HEK293 (cell line): ENCODE results near the gene CTBP2.

Experiments
- CTCF ChIA-PET: fragments of 350-600 bp; formaldehyde crosslinking; extraction: SDS; loops from one replicate; lab custom pipeline; 2021; ENCODE audit warnings: antibody characterized with exemption; lab: Yijun Ruan, JAX
- POLR2A ChIA-PET: fragments of 300-600 bp; formaldehyde crosslinking; extraction: SDS; loops from one replicate; lab custom pipeline; 2020; ENCODE audit warnings: antibody characterized with exemption, inconsistent platforms; lab: Yijun Ruan, JAX
- H3K27ac ChIP-seq: fragments of 200-500 bp; sonication (Bioruptor generic); 2 replicates; pipeline ENCODE4 v1.5.1; 2014; ENCODE audit warnings: low read depth, low read length, control low read depth, inconsistent platforms; ENCODE audit errors: extremely low read depth
- H3K36me3 ChIP-seq, 2 experiments: fragments of 200-500 bp in 1 of 2; sonication (Bioruptor generic) in 1 of 2; 1 replicate in 1 of 2; 2 replicates in 1 of 2; pipeline ENCODE4 v1.5.1; 2014 to 2017; ENCODE audit warnings: inconsistent platforms in 2 of 2, low read length in 2 of 2; ENCODE audit not compliant: control insufficient read depth in 2 of 2, insufficient read depth in 1 of 2
- H3K4me1 ChIP-seq: fragments of 200-500 bp; sonication (Bioruptor generic); 2 replicates; pipeline ENCODE4 v1.5.1; 2014; ENCODE audit warnings: mild to moderate bottlenecking, low read length, inconsistent platforms; ENCODE audit not compliant: control insufficient read depth, insufficient read depth
- H3K4me3 ChIP-seq: 2 replicates; pipeline ENCODE4 v1.5.1; 2011; ENCODE audit warnings: low read depth, mild to moderate bottlenecking, control low read depth, low read length, moderate library complexity
- H3K9me3 ChIP-seq: fragments of 200-500 bp; sonication (Bioruptor generic); 2 replicates; pipeline ENCODE4 v1.5.1; 2014; ENCODE audit warnings: low read depth, low read length, inconsistent platforms; ENCODE audit not compliant: control insufficient read depth, insufficient read depth
- GFI1B ChIP-seq: fragments of 450-650 bp; formaldehyde crosslinking; IDR thresholded peaks from 2 replicates; pipeline ENCODE4 v1.5.1; 2016; ENCODE audit warnings: missing biosample characterization, missing genetic modification characterization
- GLI2 ChIP-seq: fragments of 450-650 bp; formaldehyde crosslinking; IDR thresholded peaks from 2 replicates; pipeline ENCODE4; 2017; ENCODE audit warnings: missing biosample characterization, missing genetic modification characterization, low read depth, borderline replicate concordance
- KLF7 ChIP-seq: fragments of 450-650 bp; formaldehyde crosslinking; IDR thresholded peaks from 2 replicates; pipeline ENCODE4 v1.5.1; 2016; ENCODE audit warnings: missing biosample characterization, missing genetic modification characterization, borderline replicate concordance
- KLF9 ChIP-seq: fragments of 450-650 bp; formaldehyde crosslinking; IDR thresholded peaks from 2 replicates; pipeline ENCODE4 v1.5.1; 2016; ENCODE audit warnings: missing biosample characterization, missing genetic modification characterization, low read depth
- MYNN ChIP-seq: fragments of 450-650 bp; formaldehyde crosslinking; IDR thresholded peaks from 2 replicates; pipeline ENCODE4 v1.5.1; 2016; ENCODE audit warnings: missing biosample characterization, missing genetic modification characterization, borderline replicate concordance
- SP7 ChIP-seq: fragments of 450-650 bp; formaldehyde crosslinking; IDR thresholded peaks from 2 replicates; pipeline ENCODE4 v1.5.1; 2016; ENCODE audit warnings: missing biosample characterization, missing genetic modification characterization
- ZBTB17 ChIP-seq: fragments of 450-650 bp; formaldehyde crosslinking; IDR thresholded peaks from 2 replicates; pipeline ENCODE4 v1.5.1; 2016; ENCODE audit warnings: missing biosample characterization, missing genetic modification characterization
- ZEB2 ChIP-seq: fragments of 450-650 bp; formaldehyde crosslinking; IDR thresholded peaks from 2 replicates; pipeline ENCODE4 v1.5.1; 2016; ENCODE audit warnings: missing biosample characterization, missing genetic modification characterization
- ZFHX2 ChIP-seq: fragments of 450-650 bp; formaldehyde crosslinking; conservative IDR thresholded peaks from 2 replicates; pipeline ENCODE4 v1.5.1; 2016; ENCODE audit warnings: missing biosample characterization, missing genetic modification characterization
- ZIC2 ChIP-seq: fragments of 450-650 bp; formaldehyde crosslinking; IDR thresholded peaks from 2 replicates; pipeline ENCODE4 v1.5.1; 2016; ENCODE audit warnings: missing biosample characterization, missing genetic modification characterization
- ZNF132 ChIP-seq: fragments of 450-650 bp; formaldehyde crosslinking; IDR thresholded peaks from 2 replicates; pipeline ENCODE4 v1.5.1; 2017; ENCODE audit warnings: missing biosample characterization, missing genetic modification characterization, borderline replicate concordance
- ZNF133 ChIP-seq: fragments of 450-650 bp; formaldehyde crosslinking; IDR thresholded peaks from 2 replicates; pipeline ENCODE4 v1.5.1; 2016; ENCODE audit warnings: missing biosample characterization, missing genetic modification characterization
- ZNF155 ChIP-seq: fragments of 450-650 bp; formaldehyde crosslinking; IDR thresholded peaks from 2 replicates; pipeline ENCODE4 v1.5.1; 2016; ENCODE audit warnings: missing biosample characterization, missing genetic modification characterization
- ZNF175 ChIP-seq: fragments of 450-650 bp; formaldehyde crosslinking; IDR thresholded peaks from 2 replicates; pipeline ENCODE4 v1.5.1; 2016; ENCODE audit warnings: missing biosample characterization, missing genetic modification characterization
- ZNF2 ChIP-seq: fragments of 450-650 bp; formaldehyde crosslinking; IDR thresholded peaks from 2 replicates; pipeline ENCODE4 v1.5.1; 2016; ENCODE audit warnings: missing biosample characterization, missing genetic modification characterization
- ZNF335 ChIP-seq: fragments of 450-650 bp; formaldehyde crosslinking; conservative IDR thresholded peaks from 2 replicates; pipeline ENCODE4 v1.5.1; 2016; ENCODE audit warnings: missing biosample characterization, missing genetic modification characterization
- ZNF394 ChIP-seq: fragments of 450-650 bp; formaldehyde crosslinking; IDR thresholded peaks from 2 replicates; pipeline ENCODE4 v1.5.1; 2016; ENCODE audit warnings: missing biosample characterization, missing genetic modification characterization, mild to moderate bottlenecking, moderate library complexity, borderline replicate concordance
- ZNF404 ChIP-seq: fragments of 450-650 bp; formaldehyde crosslinking; IDR thresholded peaks from 2 replicates; pipeline ENCODE4 v1.5.1; 2017; ENCODE audit warnings: missing biosample characterization, missing genetic modification characterization
- TF ChIP-seq, protein P1 (sequence below): fragments of 450-650 bp; formaldehyde crosslinking; IDR thresholded peaks from 2 replicates; pipeline ENCODE4 v1.5.1; 2016; ENCODE audit warnings: missing biosample characterization, missing genetic modification characterization
- TF ChIP-seq, protein P2 (sequence below): fragments of 450-650 bp; IDR thresholded peaks from 2 replicates; pipeline ENCODE4 v1.5.1; 2018; ENCODE audit warnings: missing biosample characterization, missing genetic modification characterization
- TF ChIP-seq, protein P3 (sequence below): fragments of 450-650 bp; formaldehyde crosslinking; IDR thresholded peaks from 2 replicates; pipeline ENCODE4 v1.5.1; 2016; ENCODE audit warnings: missing biosample characterization, missing genetic modification characterization
- TF ChIP-seq, protein P4 (sequence below): fragments of 450-650 bp; formaldehyde crosslinking; IDR thresholded peaks from 2 replicates; pipeline ENCODE4 v1.5.1; 2016; ENCODE audit warnings: missing biosample characterization, missing genetic modification characterization

Gene CTBP2

DNA sequence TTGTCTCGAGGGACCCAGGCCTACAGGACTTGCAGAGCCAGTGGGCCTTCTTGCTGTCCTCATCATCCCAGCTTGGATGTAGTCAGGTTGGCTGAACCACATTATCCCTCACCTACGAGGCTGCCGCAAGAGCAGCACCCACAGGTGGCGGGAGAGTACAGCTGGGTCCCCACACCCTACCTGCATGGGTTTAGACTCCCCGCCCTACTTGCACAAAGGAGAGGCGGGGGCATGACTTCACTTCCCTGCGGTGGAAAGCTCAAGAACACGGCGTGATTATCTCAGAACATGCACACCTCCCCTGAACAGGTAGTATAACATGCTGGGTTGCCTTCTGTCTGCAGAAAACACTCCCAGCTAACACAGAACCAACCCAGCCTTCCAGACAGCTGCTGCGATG lies 57.5 kb downstream of the CTBP2 start:
- Histone ChIP-seq H3K4me1 (peaks cover 7% of the 10 kb centered on the region; the same call in 1 of the 2 replicates), H3K4me3 (no peak overlapping the region), H3K27ac (no peak overlapping the region), H3K36me3 (peaks cover 5 to 29% of the 10 kb centered on the region in 2 experiments; a peak in 2 of 3 replicates), H3K9me3 (no peaks in the 10 kb centered on the region)
- no peak for TF ChIP-seq ZNF404 (tag by site-specific recombination)
- no peak for TF ChIP-seq ZNF175 (tag by site-specific recombination)
- TF ChIP-seq ZIC2 (tag by site-specific recombination): peak; percentile 50
- ChIA-PET CTCF (no interaction called here), POLR2A (no interaction called here)

DNA sequence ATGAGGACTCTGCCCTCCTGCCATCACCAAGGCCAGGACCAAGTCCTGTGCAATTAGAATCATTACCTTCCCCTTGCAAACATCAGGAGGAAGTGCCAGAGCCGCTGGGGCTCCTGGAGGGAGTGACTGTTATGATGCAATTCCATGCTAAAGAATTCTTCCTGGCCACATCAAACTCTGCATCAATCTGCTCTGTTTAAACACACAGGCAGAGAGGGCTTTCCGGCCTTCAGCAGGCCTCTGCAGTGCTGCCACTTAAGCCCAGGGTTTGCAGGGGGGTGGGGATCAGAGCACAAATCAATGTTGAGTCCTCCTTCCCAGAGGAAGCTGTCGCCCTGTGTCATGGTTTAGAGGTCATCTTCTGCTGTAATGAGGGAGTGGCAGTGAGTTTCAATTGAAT lies 58.1 kb downstream of the CTBP2 start:
- peaks cover 7% of the 10 kb centered on the region; the same call in 1 of the 2 replicates for H3K4me1 ChIP-seq
- peaks cover 0 to 25% of the 10 kb centered on the region in 2 experiments; a peak in 1 of 3 replicates for H3K36me3 ChIP-seq
- ChIA-PET CTCF (no interaction called here), POLR2A (no interaction called here)
- no peak overlapping the region for H3K27ac ChIP-seq
- TF ChIP-seq KLF9 (tag by site-specific recombination) (no peak), SP7 (tag by site-specific recombination) (peak; percentile 36; the same call in 1 of the 2 replicates), ZBTB17 (peak; percentile 52; the same call in 1 of the 2 replicates), KLF7 (tag by site-specific recombination) (no peak), GFI1B (tag by site-specific recombination) (0 out of 2 replicates have a peak, but pooled peaks have one; percentile 52), GLI2 (tag by site-specific recombination) (no peak), ZEB2 (tag by site-specific recombination) (0 out of 2 replicates have a peak, but pooled peaks have one; percentile 7), ZNF394 (tag by site-specific recombination) (no peak)
- TF ChIP-seq, protein P1, sequence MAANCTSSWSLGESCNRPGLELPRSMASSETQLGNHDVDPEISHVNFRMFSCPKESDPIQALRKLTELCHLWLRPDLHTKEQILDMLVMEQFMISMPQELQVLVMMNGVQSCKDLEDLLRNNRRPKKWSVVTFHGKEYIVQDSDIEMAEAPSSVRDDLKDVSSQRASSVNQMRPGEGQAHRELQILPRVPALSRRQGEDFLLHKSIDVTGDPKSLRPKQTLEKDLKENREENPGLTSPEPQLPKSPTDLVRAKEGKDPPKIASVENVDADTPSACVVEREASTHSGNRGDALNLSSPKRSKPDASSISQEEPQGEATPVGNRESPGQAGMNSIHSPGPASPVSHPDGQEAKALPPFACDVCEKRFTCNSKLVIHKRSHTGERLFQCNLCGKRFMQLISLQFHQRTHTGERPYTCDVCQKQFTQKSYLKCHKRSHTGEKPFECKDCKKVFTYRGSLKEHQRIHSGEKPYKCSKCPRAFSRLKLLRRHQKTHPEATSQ (tag by site-specific recombination): no peak
- no peak overlapping the region for H3K4me3 ChIP-seq
- no peaks in the 10 kb centered on the region for H3K9me3 ChIP-seq

DNA sequence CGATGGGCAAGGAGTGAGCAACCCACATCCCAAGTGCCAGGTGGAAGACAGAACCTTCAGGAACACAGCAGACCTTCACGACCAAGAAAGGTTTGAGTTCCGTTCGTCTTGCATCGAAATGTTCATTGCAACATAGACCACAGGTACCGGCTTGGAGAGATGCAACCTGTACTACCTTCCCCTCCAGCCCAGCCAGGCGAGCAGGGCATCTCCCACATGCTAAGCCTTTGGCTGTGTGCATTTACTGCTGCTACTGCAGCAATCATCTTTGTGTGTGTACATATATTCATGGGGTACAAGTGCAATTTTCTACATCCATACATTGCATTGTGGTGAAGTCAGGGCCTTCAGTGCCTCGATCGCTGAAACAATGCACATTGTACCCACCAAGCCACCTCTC lies 58.8 kb downstream of the CTBP2 start:
- peaks cover 0 to 18% of the 10 kb centered on the region in 2 experiments; a peak in 1 of 3 replicates for H3K36me3 ChIP-seq
- POLR2A ChIA-PET: no interaction called here
- CTCF ChIA-PET: interaction anchor here (0.5 kb wide), 1 partner anchor 346 kb away, joined by 3 read pairs; no protein-coding TSS in a partner anchor

More for the DNA sequence above, 58.8 kb downstream of the CTBP2 start:
- no peak overlapping the region for H3K4me3 ChIP-seq
- TF ChIP-seq, protein P2, sequence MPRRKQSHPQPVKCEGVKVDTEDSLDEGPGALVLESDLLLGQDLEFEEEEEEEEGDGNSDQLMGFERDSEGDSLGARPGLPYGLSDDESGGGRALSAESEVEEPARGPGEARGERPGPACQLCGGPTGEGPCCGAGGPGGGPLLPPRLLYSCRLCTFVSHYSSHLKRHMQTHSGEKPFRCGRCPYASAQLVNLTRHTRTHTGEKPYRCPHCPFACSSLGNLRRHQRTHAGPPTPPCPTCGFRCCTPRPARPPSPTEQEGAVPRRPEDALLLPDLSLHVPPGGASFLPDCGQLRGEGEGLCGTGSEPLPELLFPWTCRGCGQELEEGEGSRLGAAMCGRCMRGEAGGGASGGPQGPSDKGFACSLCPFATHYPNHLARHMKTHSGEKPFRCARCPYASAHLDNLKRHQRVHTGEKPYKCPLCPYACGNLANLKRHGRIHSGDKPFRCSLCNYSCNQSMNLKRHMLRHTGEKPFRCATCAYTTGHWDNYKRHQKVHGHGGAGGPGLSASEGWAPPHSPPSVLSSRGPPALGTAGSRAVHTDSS (tag by site-specific recombination): no peak
- TF ChIP-seq, protein P3, sequence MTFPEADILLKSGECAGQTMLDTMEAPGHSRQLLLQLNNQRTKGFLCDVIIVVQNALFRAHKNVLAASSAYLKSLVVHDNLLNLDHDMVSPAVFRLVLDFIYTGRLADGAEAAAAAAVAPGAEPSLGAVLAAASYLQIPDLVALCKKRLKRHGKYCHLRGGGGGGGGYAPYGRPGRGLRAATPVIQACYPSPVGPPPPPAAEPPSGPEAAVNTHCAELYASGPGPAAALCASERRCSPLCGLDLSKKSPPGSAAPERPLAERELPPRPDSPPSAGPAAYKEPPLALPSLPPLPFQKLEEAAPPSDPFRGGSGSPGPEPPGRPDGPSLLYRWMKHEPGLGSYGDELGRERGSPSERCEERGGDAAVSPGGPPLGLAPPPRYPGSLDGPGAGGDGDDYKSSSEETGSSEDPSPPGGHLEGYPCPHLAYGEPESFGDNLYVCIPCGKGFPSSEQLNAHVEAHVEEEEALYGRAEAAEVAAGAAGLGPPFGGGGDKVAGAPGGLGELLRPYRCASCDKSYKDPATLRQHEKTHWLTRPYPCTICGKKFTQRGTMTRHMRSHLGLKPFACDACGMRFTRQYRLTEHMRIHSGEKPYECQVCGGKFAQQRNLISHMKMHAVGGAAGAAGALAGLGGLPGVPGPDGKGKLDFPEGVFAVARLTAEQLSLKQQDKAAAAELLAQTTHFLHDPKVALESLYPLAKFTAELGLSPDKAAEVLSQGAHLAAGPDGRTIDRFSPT (tag by site-specific recombination): no peak
- no peak for TF ChIP-seq ZNF335 (tag by site-specific recombination)
- no peak for TF ChIP-seq ZNF133
- TF ChIP-seq ZNF155 (tag by site-specific recombination): no peak
- no peak for TF ChIP-seq ZNF2
- no peak for TF ChIP-seq ZFHX2
- no peak for TF ChIP-seq MYNN (tag by site-specific recombination)
- TF ChIP-seq, protein P4, sequence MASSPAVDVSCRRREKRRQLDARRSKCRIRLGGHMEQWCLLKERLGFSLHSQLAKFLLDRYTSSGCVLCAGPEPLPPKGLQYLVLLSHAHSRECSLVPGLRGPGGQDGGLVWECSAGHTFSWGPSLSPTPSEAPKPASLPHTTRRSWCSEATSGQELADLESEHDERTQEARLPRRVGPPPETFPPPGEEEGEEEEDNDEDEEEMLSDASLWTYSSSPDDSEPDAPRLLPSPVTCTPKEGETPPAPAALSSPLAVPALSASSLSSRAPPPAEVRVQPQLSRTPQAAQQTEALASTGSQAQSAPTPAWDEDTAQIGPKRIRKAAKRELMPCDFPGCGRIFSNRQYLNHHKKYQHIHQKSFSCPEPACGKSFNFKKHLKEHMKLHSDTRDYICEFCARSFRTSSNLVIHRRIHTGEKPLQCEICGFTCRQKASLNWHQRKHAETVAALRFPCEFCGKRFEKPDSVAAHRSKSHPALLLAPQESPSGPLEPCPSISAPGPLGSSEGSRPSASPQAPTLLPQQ (tag by site-specific recombination): no peak
- no peak for TF ChIP-seq ZNF132 (tag by site-specific recombination)
- peaks cover 7% of the 10 kb centered on the region; the same call in 1 of the 2 replicates for H3K4me1 ChIP-seq
- no peak overlapping the region for H3K27ac ChIP-seq
- no peaks in the 10 kb centered on the region for H3K9me3 ChIP-seq
